Coronary artery (tissue), 2 donors: ENCODE measurements around the gene PDSS1.

Experiments
- DNase-seq: peaks from one replicate; pipeline ENCODE4 v3.0.0-alpha.2; 2017; ENCODE audit warnings: low spot score
- H3K27ac ChIP-seq, 2 donors: fragments of 200-600 bp; sonication (generic); one replicate each; pipeline ENCODE4 v1.5.1; 2016 to 2019
- H3K4me3 ChIP-seq: fragments of 200-600 bp; sonication (generic); 2 replicates; pipeline ENCODE4 v1.5.1; 2016; ENCODE audit warnings: mild to moderate bottlenecking, moderate library complexity
- TF ChIP-seq, protein P1 (sequence below): fragments of 200-600 bp; sonication (generic); IDR thresholded peaks from one replicate; pipeline ENCODE4 v1.5.1; 2019; ENCODE audit warnings: antibody characterized with exemption

Gene PDSS1

DNA sequence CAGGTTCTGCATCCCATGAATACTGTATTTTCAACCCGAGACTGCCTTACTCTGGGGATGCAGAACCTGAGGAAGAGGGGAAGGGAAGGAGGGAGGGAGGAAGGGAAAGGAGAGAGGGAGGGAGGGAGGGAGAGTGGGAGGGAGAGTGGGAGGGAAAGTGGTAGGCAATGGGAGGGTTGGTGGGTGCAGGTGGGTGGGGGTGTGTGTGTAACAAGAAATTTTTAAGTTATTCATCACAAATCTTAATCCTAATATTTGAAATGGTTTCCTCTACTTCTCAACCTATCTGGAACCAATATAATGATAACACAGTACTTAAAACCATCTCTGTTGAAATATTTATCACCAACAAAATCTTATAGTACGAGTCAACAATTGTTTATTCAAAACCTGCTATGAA lies 68.0 kb downstream of the PDSS1 start:
- Histone ChIP-seq H3K27ac (no peak overlapping the region), H3K4me3 (no peak overlapping the region)
- no peak for DNase-seq
- TF ChIP-seq, protein P1, sequence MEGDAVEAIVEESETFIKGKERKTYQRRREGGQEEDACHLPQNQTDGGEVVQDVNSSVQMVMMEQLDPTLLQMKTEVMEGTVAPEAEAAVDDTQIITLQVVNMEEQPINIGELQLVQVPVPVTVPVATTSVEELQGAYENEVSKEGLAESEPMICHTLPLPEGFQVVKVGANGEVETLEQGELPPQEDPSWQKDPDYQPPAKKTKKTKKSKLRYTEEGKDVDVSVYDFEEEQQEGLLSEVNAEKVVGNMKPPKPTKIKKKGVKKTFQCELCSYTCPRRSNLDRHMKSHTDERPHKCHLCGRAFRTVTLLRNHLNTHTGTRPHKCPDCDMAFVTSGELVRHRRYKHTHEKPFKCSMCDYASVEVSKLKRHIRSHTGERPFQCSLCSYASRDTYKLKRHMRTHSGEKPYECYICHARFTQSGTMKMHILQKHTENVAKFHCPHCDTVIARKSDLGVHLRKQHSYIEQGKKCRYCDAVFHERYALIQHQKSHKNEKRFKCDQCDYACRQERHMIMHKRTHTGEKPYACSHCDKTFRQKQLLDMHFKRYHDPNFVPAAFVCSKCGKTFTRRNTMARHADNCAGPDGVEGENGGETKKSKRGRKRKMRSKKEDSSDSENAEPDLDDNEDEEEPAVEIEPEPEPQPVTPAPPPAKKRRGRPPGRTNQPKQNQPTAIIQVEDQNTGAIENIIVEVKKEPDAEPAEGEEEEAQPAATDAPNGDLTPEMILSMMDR, result no peak

- H3K4me3 ChIP-seq, result no peak overlapping the region
- no peak for DNase-seq
- TF ChIP-seq, protein P1, result no peak
- H3K27ac ChIP-seq, result no peak overlapping the region
Measured at GRCh38 chr10:26770069-26770468, 72.6 kb downstream of the PDSS1 start.

- no peak overlapping the region for H3K4me3 ChIP-seq
- TF ChIP-seq, protein P1, result no peak
- H3K27ac ChIP-seq, result no peak overlapping the region
- no peak for DNase-seq
Measured at GRCh38 chr10:26773633-26774032, 76.1 kb downstream of the PDSS1 start.

- Histone ChIP-seq H3K4me3 (no peak overlapping the region), H3K27ac (no peak overlapping the region)
- TF ChIP-seq, protein P1, result no peak
- DNase-seq, result no peak
Measured at GRCh38 chr10:26776258-26776657, 78.8 kb downstream of the PDSS1 start.

DNA sequence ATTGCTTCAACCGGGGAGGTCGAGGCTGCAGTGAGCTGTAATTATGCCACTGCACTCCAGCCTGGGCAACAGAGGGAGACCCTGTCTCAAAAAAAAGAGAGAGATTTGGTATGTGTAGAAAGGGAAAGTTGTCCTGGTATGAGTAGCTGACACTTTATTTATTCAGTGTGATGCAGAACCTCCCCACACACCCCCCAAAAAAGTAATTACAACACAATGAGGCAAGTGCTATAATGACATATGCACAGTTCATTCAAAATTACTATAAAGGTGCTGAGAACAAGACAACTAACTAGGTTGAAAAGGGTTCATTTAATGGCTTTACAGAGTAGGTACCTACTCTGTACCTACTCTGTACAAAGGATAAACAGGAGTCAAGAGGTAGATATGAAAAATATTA lies 80.2 kb downstream of the PDSS1 start:
- DNase-seq, result no peak
- Histone ChIP-seq H3K4me3 (no peak overlapping the region), H3K27ac (no peak overlapping the region)
- TF ChIP-seq, protein P1, result no peak

GRCh38 chr10:26779176-26779860 lies 81.8 kb downstream of the PDSS1 start:
- TF ChIP-seq, protein P1, result no peak
- Histone ChIP-seq H3K4me3 (no peak overlapping the region), H3K27ac (no peak overlapping the region)
- DNase-seq, result no peak

DNA sequence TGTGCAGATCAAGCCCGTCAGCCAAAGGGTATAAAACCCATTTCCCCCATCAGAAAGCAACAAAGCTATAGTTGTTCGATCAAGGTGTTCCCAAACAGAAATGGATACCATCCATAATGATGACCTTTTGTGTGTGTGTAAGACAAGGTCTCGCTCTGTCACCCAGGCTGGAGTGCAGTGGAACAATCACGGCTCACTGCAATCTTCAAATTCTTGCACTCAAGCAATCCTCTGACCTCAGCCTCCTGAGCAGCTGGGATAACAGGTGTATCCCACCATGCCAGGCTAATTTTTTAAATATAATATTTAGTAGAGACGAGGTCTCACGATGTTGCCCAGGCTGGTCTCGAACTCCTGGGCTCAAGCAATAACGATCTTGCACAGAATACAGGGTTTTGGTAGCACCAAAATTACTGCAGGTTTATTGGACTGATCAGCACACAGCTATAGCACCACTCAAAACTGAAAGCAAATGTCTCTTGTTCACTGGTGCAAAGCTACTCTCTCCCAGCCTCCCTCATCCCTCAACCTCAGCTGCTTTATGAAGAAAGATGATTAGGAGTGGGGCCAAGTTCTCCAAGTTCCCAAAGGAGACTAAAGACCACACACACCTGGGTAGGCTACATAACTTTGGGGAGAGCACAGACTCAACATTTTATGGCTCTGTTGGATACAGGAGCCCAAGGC lies 82.7 kb downstream of the PDSS1 start:
- TF ChIP-seq, protein P1, result no peak
- DNase-seq, result no peak
- Histone ChIP-seq H3K4me3 (no peak overlapping the region), H3K27ac (no peak overlapping the region)
